ENCODE measurements around the gene KCNQ1. TPM values are rescaled to one million over a fixed set of nuclear protein-coding genes. Genes with fewer than 3 reads are reported as not detected.

The KCNQ1 gene
- total RNA-seq, 1 donor from 2014 or later, result 0.86 TPM

DNA sequence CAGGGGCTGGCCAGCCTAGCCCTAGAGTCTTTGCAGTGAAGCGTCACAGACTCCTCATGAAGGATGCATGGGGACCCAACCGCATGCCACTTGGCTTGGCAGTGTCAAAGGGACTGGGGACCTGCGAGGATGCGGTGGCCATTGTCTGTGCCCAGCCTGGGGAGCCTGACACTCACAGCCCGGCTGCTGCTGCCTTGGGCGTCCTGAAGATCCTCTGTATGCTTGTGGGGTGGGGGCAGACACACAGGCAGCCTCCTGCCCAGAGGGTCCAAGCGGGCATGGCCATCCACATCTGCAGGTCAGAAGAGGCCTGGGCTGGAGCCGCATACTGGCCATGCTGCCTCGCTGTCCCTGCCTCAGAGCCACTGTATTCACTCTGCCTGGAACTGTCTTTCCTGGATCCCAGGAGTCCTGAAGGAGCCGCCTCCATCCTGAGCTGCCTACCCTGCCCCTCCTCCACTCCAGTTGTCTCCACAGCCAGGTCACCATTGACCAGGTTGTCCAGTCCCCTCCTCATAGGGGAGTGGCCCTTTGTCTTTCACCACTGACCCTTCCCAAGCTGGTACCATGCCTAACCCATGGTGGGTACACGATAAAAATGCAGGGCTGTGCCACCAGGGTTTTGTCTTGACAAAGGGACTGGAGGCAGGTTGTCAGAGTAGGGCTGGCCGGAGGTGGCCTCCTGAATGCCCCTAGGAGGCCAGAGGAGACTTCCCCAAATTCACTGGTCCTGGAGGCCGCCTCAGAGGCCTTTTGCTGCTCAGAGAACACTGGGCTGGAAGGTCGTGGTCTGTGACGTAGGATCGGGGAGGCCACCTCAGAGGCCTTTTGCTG, 148.0 kb downstream of the KCNQ1 start:
- Mint-ChIP-seq H3K4me3 (no peak overlapping the region), H3K27ac (ENCODE audit: unreplicated experiment) (no peak overlapping the region), H3K27me3 (ENCODE audit: low read depth) (peaks cover 3% of the 10 kb centered on the region), H3K4me1 (no peaks in the 10 kb centered on the region), H3K9me3 (peaks cover 11% of the 10 kb centered on the region), H3K36me3 (ENCODE audit: low read depth) (no peaks in the 10 kb centered on the region)
- TF ChIP-seq, protein P1, sequence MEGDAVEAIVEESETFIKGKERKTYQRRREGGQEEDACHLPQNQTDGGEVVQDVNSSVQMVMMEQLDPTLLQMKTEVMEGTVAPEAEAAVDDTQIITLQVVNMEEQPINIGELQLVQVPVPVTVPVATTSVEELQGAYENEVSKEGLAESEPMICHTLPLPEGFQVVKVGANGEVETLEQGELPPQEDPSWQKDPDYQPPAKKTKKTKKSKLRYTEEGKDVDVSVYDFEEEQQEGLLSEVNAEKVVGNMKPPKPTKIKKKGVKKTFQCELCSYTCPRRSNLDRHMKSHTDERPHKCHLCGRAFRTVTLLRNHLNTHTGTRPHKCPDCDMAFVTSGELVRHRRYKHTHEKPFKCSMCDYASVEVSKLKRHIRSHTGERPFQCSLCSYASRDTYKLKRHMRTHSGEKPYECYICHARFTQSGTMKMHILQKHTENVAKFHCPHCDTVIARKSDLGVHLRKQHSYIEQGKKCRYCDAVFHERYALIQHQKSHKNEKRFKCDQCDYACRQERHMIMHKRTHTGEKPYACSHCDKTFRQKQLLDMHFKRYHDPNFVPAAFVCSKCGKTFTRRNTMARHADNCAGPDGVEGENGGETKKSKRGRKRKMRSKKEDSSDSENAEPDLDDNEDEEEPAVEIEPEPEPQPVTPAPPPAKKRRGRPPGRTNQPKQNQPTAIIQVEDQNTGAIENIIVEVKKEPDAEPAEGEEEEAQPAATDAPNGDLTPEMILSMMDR (conservative IDR thresholded peaks at IDR 0.05), result no peak
- no peak for DNase-seq (ENCODE audit: low read depth, low spot score)

DNA sequence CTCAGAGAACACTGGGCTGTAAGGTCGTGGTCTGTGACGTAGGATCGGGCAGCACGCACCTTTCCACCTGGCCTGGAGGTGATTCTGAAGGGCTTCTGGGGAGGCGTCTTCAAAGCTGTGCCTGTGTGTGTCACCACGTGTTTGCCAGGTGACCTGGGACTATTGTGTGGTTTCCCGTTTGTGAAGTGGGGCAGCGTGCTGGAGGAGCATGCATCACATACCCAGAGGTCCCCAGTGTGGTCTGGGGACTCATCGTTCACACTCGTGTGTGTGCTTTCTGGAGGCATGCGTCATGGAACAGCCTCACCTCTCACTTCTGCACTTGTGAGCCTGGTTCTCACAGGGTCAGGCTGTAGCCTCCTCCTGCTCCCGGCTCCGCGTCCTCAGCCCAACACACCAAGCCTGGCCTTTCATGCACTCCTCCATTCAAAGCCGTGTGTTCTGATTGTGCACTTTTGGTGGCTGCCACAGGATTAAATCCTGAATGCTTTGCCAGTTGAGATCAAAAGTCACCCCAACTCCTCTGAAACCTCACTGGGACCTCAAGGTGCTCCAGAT, 148.7 kb downstream of the KCNQ1 start:
- TF ChIP-seq, protein P1 (conservative IDR thresholded peaks at IDR 0.05), result no peak
- Mint-ChIP-seq H3K27me3 (ENCODE audit: low read depth) (peaks cover 3% of the 10 kb centered on the region), H3K4me1 (no peaks in the 10 kb centered on the region), H3K36me3 (ENCODE audit: low read depth) (no peaks in the 10 kb centered on the region), H3K9me3 (peaks cover 11% of the 10 kb centered on the region), H3K4me3 (no peak overlapping the region), H3K27ac (ENCODE audit: unreplicated experiment) (no peak overlapping the region)
- DNase-seq (ENCODE audit: low read depth, low spot score), result no peak

DNA sequence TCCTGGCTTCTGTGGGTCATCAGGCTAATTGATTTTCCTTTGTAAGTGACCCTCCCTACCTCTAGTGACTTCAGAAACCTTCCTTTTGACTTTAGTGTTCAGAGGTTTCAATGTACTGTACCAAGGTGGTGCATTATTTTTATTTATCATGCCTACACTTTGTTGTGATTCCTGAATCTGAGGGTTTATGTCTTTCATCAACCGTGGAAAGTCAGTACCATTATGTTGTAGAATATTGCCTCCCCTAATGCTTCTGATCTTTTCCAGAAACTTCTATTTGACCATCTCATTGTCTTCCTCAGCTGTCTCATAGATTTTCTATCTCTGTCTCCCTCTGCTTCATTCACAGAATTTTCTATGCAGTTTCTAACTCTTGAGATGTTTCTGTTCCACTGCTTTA, 149.5 kb downstream of the KCNQ1 start:
- H3K4me3 Mint-ChIP-seq, result no peak overlapping the region
- no peak for DNase-seq (ENCODE audit: low read depth, low spot score)
- H3K27ac Mint-ChIP-seq (ENCODE audit: unreplicated experiment), result no peak overlapping the region
- peaks cover under 1% of the 10 kb centered on the region for H3K4me1 Mint-ChIP-seq
- TF ChIP-seq, protein P1 (conservative IDR thresholded peaks at IDR 0.05), result no peak
- H3K27me3 Mint-ChIP-seq (ENCODE audit: low read depth), result peaks cover 3% of the 10 kb centered on the region
- H3K9me3 Mint-ChIP-seq, result peaks cover 11% of the 10 kb centered on the region
- no peaks in the 10 kb centered on the region for H3K36me3 Mint-ChIP-seq (ENCODE audit: low read depth)

DNA sequence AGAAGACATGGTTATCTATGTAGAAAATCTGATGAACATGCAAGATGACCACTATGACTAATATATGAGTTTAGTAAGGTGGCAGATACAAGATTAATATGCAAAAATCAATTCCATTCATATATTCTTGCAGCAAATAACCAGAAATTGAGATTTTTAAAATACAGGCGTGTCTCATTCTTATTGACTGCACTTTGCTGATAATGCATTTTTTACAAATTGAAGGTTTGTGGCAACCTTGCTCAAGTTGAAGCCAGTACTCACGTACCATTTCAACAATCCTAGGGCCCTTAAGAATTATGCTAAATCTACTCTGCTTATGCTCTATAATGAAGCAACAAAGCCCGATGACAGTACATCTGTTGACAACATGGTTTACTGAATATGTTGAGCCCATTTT, 150.4 kb downstream of the KCNQ1 start:
- Mint-ChIP-seq H3K27me3 (ENCODE audit: low read depth) (peaks cover 3% of the 10 kb centered on the region), H3K36me3 (ENCODE audit: low read depth) (no peaks in the 10 kb centered on the region), H3K4me3 (no peak overlapping the region), H3K4me1 (peaks cover 10% of the 10 kb centered on the region), H3K9me3 (peaks cover 11% of the 10 kb centered on the region), H3K27ac (ENCODE audit: unreplicated experiment) (no peak overlapping the region)
- TF ChIP-seq, protein P1 (conservative IDR thresholded peaks at IDR 0.05), result no peak
- DNase-seq (ENCODE audit: low read depth, low spot score), result no peak

DNA sequence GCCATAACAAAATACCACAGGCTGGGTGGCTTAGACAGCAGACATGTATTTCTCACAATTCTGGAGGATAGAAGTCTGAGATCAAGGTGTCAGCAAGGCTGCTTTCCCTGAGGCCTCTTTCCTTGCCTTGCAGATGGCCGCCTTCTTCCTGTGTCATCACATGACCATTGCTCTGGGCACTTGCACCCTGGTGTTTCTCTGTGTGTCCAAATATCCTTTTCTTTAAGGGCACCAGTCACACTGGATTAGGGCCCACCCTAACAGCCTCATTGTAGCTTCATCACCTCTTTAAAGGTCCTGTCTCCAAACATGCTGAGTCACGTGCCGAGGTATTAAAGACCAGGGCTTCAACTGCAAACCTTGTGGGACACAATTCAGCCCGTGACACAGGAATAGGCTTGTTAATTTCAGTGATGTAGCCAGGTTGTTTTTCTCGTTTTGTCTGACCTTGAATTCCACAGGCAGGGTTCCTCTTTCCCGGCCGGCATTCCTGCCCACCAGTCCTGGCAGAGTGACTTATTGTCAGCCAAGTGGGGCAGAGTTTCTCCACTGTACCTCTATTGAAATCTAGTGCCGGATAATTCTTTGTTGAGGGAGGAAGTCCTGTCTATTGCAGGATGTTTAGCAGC, 154.9 kb downstream of the KCNQ1 start:
- peaks cover 10% of the 10 kb centered on the region for H3K27me3 Mint-ChIP-seq (ENCODE audit: low read depth)
- peaks cover 9% of the 10 kb centered on the region for H3K9me3 Mint-ChIP-seq
- TF ChIP-seq, protein P1 (conservative IDR thresholded peaks at IDR 0.05), result no peak
- no peak for DNase-seq (ENCODE audit: low read depth, low spot score)
- H3K4me3 Mint-ChIP-seq, result no peak overlapping the region
- H3K4me1 Mint-ChIP-seq, result peaks cover 16% of the 10 kb centered on the region
- H3K36me3 Mint-ChIP-seq (ENCODE audit: low read depth), result no peaks in the 10 kb centered on the region
- H3K27ac Mint-ChIP-seq (ENCODE audit: unreplicated experiment), result no peak overlapping the region
